ENCODE results near the gene CES5A.
"Not testable (repeated sequence)": the region's sequence is repeated elsewhere in the genome, so short reads cannot be mapped to it uniquely, and the experiment has no call there.

CES5A gene

GRCh38 chr16:55825115-55825728 lies 50.0 kb downstream of the CES5A start:
- TF ChIP-seq CTCF (IDR thresholded peaks at IDR 0.05; ENCODE audit: low read depth, low read length, missing control alignments), result no peak
- in situ Hi-C loops (cut with HindIII; ENCODE audit: low sequenced_read_pairs), result no loop called here
- DNase-seq (ENCODE audit: low read depth), result no peak
- H3K4me3 ChIP-seq (ENCODE audit: low read depth, low read length), result no peak overlapping the region

GRCh38 chr16:55824473-55825000 lies 50.6 kb downstream of the CES5A start:
- in situ Hi-C loops (cut with HindIII; ENCODE audit: low sequenced_read_pairs), result no loop called here
- DNase-seq (ENCODE audit: low read depth), result no peak
- TF ChIP-seq CTCF (IDR thresholded peaks at IDR 0.05; ENCODE audit: low read depth, low read length, missing control alignments), result no peak
- no peak overlapping the region for H3K4me3 ChIP-seq (ENCODE audit: low read depth, low read length)

GRCh38 chr16:55822280-55822810 lies 52.8 kb downstream of the CES5A start:
- TF ChIP-seq CTCF (IDR thresholded peaks at IDR 0.05; ENCODE audit: low read depth, low read length, missing control alignments), result no peak
- in situ Hi-C loops (cut with HindIII; ENCODE audit: low sequenced_read_pairs), result no loop called here
- DNase-seq (ENCODE audit: low read depth), result no peak

GRCh38 chr16:55821210-55821609 lies 54.0 kb downstream of the CES5A start:
- H3K4me3 ChIP-seq (ENCODE audit: low read depth, low read length), result no peak overlapping the region
- in situ Hi-C loops (cut with HindIII; ENCODE audit: low sequenced_read_pairs), result no loop called here
- no peak for TF ChIP-seq CTCF (IDR thresholded peaks at IDR 0.05; ENCODE audit: low read depth, low read length, missing control alignments)
- DNase-seq (ENCODE audit: low read depth), result no peak

More at GRCh38 chr16:55822280-55822810, 52.8 kb downstream of the CES5A start:
- no peak overlapping the region for H3K4me3 ChIP-seq (ENCODE audit: low read depth, low read length)

DNA sequence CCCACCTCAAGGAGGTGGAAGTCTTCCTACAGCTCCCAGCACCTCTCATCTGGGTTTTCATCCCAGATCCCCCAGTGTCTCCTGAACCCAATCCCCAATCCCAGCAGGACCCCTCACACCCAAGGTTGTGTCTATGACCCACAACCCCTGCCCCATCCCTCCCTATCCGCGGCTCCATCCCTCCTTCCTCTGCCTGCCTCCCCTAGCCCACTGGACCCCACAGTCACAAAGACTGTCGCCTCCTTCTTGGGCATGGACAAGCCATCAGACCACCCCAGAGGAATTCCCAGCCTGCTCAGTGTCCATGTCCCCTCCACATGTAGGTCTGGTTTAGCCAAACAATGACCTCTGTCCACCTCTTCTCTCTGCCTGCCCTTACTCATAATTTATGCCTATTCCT lies 54.6 kb downstream of the CES5A start:
- in situ Hi-C loops (cut with HindIII; ENCODE audit: low sequenced_read_pairs), result no loop called here
- DNase-seq (ENCODE audit: low read depth), result no peak
- no peak for TF ChIP-seq CTCF (IDR thresholded peaks at IDR 0.05; ENCODE audit: low read depth, low read length, missing control alignments)
- no peak overlapping the region for H3K4me3 ChIP-seq (ENCODE audit: low read depth, low read length)

GRCh38 chr16:55817236-55817912 lies 57.8 kb downstream of the CES5A start:
- no peak for DNase-seq (ENCODE audit: low read depth)
- no peak overlapping the region for H3K4me3 ChIP-seq (ENCODE audit: low read depth, low read length)
- in situ Hi-C loops (cut with HindIII; ENCODE audit: low sequenced_read_pairs), result no loop called here
- TF ChIP-seq CTCF (IDR thresholded peaks at IDR 0.05; ENCODE audit: low read depth, low read length, missing control alignments), result no peak

DNA sequence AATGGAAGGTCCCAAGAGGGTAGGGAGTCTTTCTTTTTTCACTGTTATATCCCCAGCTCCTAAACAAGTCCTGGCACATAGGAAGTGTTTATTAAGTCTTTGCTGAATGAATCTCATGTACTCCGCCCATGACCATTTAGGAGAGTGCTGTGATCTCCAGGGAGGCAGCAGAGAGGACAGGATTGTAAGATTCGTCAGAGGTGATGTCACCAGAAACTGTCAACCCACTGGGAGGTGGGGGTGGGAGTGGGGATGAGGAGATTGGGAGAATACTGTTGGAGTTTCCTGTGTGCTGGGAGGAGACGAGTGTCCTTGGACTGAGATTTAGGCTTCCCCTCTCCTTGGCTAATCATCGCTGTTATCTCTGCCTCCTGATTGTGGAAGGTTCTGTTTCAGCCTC lies 59.0 kb downstream of the CES5A start:
- H3K4me3 ChIP-seq (ENCODE audit: low read depth, low read length); DNase-seq (ENCODE audit: low read depth); in situ Hi-C loops (cut with HindIII; ENCODE audit: low sequenced_read_pairs): not testable (repeated sequence)

Data from astrocyte of the cerebellum (primary cell).